GM21619 (cell line): ENCODE results near the gene HOXA5.

Experiments
- ATAC-seq: cut with Tn5 transposase; IDR thresholded peaks from one replicate; pipeline ENCODE4 v1.9.1; 2021; ENCODE audit not compliant: unreplicated experiment

HOXA5 gene

DNA sequence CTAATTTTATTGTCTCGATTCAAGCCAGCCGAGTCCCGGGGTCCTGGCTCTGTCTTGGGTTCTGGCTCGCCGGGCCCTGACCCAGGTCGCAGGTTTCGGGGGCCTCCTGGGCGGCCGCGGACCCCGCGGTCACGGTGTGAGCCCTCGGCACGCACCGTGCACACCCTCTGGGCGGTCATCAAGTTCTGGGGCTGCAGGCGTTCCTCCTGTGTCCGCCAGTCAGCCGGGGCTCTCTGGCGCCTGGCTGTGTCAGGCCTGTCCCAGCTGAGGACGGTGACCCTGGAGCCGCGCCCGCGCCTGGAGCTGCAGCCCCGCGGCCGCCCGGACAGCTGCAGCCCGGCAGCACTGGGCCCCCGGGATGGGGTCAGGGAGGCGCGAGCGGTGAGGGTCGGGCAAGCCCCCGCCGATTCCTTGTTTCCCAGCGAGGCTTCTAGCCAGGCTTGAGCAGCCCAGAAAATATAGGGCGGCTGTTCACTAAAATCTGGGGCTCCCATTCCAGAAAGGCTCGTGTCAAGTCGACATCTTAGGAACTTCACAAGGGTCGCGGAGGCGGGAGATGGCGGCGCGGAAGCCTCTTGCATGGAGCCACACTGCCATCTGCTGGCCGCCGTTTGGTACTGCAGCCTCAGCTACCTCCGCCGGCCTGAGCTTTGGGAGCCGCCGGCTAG is 17.2 kb upstream of the HOXA5 start:
- ATAC-seq = peak; percentile 63

DNA sequence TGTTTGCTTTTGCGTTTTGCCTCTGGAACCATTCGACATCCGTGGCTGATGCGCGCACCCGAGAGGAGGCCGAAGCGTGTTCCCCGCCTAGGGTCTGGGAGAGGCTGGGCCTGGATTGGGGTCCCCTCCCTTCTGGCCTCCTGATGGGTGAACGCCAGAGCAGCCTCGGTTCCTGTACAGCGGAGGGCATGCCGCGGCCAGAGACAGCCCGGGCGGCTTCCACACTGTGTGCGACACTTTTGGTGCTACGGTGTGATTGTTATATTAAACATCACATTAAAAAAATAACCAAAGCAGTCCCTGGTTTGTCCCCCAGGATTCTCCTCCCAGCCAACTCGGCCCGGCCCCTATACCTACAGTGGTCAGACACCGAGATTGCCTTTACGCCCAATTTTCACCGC is 16.7 kb upstream of the HOXA5 start:
- ATAC-seq = no peak

DNA sequence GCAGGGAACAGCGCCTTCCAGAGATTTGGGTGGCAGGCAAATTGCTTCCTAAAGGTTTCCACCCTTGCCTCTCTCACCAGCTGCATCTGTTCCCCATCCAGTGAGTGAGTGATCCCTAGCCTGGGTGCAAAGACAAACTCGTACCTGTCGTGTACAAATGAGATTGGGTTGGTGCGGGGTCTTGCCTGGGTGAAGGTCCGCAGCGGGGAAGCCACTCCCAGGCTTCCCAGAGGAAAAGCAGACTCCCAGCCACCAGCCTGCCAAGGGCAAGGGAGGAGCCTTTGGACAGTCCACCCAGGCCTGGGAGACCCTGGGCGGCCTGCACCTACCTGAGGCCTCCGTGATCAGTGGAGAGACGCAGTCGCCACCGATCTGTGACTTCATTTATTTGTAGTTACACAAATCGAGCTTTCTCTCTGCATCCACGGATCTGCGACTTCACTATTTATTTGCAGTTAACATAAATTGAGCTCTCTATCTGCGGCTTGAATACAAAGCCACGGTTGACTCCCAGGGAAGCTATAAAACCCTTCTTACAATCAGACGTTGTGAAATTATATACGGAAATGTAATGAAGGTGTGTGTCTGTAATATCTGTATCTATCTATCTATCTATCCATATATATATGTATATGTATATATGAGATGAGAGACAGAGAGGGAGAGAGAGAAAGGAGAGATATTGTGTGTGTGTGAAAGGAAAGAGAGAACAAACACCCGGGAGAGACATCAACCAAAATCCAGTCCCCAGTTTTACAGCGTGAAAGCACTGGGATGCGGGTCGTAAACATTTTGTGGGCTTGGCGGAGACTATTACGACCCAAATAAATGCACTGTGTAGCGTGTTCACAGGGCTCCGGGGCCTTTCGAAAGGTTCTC is 16.0 kb upstream of the HOXA5 start:
- ATAC-seq = no peak

DNA sequence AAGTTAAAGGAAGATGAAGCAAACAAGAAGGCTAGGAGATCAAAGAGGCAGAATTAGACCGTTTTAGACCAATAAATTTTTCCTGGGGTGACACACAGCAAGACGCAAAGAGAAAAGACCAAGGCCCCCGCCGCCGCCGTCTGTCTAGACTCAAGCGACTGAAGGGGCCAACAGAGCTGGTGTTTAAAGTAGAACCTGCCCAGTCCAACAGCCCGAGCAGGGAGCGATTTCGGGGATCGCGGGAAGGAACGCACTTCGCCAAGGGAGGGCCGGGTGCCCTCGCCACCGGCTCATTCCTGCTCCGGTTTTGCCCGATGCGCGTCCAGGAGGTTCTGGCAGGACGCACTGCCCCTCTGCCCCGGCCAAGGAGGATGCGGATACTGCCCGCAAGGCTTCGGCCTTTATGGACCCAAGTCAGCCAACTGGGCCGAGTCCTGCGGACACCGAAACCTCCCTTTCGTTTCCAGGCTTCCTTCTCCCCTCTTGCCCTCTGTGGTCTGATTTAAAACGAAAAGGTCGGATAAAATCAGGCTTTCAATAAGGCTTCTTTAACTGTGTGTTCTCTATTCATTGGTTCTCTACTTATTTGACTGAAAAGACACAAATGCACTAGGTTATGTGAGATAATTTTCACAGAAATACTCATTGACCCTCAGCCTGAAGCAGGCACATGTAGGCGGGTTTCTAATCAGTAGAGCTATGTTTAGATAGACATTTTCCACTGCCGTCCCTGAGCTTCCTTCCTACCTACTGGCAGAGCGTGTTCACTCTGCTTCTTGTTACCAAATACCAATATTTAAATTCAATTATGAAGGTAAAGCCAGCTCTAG is 15.2 kb upstream of the HOXA5 start:
- ATAC-seq = no peak

DNA sequence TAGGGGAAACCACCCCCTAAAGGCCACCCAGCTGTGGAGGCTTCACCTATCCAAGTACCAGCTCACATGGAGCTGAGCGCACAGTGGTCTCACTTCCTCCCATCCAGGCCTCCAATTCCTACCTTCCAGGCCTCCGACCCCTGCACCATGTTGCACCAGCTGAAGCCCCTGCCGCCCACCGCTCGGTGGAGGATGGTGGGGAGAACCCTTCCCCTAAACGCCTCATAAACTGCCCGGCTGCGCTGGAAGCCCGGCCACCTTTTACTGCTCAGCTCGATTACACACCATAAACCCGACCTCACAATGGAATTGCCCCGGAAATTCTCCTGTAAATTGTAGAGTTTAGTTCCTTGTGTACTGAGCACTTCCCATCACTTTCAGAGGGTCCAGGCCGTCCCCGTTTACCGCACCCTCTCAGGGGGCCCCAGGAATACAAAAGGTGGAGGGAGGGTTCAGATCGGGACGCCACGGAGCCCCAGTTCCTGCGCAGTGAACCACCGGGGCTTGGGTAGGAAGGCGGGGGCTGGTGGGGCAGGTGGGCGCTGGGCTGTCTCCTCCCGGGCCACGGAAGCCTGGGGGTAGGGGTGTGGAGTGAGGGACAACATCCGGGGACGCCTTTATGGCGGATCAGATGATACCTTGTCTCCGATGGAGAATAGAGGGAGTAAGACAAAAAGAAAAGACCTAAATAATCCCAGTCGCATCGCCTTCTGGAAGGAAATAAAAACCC is 14.4 kb upstream of the HOXA5 start:
- ATAC-seq = no peak

DNA sequence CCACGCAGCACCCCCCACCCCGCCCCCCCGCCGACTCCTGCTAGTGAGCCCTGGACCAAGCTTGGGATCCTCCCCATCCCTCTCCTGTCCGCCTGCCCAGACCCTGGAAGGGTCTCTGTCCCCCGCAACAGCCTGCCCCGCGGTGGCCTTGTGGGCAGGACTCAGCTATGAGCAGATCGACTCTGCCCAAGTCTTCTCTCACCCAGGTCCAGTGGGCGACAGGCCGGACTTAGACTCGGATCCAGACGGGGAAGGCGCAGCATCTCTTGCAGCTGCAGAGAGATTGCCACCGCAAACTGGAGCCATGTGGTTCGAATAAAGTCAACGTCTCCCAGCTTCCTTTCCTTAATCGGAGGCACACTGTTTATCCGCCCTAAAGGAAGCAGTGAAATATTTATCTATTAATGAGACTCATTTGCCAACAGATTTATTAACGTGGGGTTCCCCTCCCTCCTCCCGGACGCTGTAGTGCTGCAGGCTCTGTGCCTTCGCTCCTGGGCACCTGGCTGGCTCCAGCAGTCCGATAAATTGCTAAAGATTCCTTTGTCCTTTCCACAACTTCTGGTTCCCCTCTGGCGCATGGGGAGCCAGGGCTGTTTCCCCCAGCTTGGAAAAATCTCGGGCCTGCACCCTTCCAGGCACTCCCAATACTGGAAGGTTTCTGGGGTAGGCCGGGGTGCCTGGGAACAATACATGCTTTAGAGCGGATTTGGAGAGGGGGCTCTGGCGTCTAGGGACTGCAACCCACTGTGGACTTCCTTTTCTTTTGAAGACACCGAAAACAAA is 13.6 kb upstream of the HOXA5 start:
- ATAC-seq = no peak

DNA sequence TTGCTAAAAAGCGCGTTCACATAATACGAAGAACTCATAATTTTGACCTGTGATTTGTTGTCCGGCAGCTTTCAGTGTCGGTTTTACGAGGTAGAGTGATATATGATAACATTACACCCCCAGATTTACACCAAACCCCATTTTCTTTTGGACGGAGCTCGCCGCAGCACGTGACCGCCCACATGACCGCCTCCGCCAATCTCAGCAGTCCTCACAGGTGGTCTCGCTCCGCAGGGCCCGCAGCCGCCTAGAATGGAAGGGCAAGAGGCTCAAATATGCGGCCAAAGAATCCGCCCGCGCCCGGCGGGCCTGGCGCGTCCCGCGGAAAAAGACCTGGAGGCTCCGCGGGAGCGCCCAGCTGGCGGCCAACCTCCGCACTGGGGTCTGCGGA is 13.0 kb upstream of the HOXA5 start, which contains the start of gene HOXA7:
Gene HOXA7 (minus strand): TSS at position 168 of the 391 bp plus-strand sequence. CDS start 130 bp downstream, at position 38.
- ATAC-seq = no peak

DNA sequence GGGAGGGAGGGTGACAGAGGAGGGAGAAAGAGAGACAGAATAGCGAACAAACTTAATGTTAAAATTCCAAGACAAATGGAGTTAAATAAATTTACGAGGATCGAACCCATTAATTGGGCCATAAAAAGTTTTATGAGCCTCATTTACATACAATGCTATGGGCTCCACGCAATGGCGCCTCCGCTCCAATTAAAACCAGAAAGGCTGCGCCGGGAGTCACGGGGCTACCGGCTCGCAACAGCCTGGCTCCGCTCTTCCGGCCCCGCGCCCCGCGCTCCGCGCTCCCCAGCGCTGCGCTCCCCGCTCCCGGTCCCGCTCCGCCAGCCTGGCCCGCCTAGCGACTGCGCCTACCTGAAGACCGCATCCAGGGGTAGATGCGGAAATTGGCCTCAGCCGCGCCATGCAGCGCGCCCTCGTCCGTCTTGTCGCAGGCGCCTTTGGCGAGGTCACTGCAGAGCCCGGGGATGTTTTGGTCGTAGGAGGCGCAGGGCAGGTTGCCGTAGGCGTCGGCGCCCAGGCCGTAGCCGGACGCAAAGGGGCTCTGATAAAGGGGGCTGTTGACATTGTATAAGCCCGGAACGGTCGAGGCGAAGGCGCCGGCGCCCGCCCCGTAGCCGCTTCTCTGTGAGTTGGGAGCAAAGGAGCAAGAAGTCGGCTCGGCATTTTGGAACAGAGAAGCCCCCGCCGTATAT is 12.5 kb upstream of the HOXA5 start:
- no peak for ATAC-seq

DNA sequence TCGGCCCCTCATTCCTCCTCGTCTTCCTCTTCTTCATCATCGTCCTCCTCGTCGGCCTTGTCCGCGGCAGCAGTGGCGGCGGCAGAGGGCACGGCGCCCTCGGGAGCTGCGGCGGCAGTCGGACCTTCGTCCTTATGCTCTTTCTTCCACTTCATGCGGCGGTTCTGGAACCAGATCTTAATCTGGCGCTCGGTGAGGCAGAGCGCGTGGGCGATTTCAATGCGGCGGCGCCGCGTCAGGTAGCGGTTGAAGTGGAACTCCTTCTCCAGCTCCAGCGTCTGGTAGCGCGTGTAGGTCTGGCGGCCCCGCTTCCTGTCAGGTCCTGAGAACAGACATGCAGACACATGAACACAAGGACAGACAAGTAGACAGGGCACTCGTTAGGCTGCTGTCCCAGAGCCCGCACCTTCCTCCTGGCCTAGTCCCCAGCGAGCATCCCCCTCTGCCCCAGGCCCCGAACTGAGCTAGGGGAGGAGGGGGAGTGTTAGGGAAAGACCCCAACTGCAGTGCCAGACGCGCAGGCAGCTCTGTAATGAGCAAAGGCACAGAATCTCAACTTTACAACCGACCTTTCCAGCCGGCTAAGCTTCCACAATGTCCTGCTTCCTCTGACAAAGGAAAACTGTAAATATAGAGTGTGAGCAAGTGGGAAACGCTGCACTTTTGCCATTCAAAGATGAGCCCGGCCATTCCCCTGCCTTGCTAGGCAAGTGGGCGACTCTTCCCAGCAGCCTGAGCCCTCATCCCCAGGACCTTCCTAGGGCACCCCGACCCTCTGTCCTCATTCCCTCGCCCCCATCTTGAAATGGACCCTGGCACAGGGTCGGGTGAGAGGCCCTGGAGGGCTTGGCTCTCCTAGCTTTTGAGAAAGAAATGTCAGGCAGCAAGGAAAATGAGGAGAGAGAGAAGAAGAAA is 11.7 kb upstream of the HOXA5 start:
- ATAC-seq = no peak

DNA sequence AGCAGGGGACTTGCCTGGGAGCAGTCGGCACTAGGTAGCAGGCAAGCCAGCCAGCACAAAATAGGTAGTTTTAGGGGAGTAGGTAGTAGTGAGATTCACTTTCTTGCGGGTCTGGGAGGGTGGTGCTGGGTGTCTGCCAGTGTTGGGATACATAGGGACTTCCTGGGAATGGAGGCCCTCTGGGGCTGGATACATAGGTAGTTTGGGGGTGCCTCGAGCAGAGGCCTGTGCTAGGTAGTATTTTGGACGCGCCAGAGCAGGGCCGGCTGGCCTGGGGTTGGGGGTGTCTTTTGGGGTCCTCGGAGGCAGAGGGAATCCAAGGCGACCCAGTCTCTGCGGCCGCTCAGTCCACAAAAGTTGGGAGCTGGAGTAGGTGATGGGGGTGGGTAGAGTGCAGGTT is 10.9 kb upstream of the HOXA5 start:
- ATAC-seq = no peak

DNA sequence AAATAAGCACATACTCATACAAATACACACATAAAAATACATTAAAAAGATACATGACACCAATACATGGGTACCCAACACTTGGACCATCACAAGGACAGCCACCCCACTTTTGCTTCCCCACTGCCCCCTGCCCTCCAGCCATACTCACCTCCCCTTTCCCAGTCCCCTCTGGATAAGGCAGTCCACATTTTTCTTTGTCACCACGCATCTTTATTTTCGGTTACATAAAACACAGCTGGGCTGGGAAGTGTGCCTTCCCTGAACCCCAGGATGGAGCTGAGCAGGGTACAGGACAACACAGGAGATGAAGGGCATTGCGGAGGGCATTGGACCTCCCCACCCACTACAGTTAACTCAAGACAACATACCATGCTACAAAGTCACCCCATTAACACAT is 10.0 kb upstream of the HOXA5 start:
- no peak for ATAC-seq

DNA sequence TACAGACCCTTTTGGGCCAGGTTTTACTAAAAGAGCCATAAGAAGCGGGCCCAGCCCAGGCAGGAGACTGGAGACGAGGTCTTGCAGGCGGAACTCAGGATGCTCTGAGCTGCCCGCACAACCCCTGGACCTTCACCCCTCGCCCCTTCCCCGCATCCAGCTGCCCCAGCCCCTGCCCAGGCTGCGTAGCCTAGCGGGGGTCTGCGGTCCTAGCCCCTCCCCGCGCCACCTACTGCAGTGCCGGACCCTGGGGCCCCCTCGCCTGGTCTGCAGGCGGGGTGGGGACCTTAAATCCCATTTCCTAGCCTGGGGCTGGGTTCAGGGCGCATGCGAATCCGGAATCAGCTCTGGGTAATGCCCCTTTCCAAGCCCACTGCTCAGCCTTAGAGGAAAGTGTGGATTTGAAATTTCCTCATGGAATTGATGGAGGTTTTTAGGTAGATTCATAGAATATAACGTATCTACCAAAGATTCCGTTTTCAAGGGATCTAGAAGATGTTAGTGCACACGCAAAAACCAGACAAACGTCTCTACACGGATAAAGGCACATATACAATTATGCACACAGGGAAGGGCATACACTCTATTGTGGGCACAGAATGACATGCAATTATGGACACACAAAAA is 9.4 kb upstream of the HOXA5 start:
- ATAC-seq = no peak

DNA sequence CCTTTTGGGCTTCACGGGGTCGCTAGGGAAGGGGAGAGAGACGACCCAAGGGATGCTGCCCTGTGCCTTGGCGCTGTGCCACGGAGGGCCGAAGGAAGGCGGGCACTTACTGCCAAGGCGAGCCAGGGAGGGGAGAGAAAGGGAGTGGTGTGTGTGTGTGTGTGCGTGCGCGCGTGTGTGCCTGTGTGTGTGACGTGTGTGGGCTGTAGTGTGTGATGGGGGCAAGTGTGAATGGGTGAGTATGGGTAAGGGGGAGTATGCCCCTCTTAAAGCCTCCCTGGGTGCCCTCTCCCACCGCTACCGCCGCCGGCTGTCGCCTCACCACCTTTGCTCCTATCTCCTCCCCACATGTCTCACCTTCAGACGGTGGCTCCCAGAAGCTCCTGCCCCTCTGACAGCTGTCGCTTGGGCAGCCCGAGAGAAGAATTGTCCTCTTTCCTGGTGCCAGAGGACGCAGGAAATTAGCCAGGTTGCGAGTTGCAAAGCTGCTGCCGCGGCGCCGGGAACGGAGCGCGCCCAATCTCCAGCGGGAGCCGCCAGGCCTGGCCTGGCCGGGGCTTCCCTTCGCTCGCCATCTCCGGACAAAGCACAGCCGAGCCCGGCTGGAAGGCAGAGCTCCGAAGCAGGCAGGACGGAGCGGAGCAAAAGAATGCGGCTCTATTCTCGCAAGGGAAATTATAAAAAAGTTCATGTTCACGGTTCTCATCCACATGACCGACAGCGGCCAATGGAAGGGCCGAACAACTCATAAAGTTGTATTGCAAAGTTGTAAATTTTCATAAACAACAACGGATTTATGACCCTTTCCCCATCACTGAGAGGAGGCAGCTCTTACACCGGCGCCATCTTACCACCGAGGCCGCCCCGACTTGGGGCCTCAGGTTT is 8.7 kb upstream of the HOXA5 start, which contains the start of gene HOXA3:
Gene HOXA3 (minus strand): TSS at position 653 of the 885 bp plus-strand sequence. CDS start 41,943 bp downstream, outside the sequence.
- ATAC-seq = no peak

DNA sequence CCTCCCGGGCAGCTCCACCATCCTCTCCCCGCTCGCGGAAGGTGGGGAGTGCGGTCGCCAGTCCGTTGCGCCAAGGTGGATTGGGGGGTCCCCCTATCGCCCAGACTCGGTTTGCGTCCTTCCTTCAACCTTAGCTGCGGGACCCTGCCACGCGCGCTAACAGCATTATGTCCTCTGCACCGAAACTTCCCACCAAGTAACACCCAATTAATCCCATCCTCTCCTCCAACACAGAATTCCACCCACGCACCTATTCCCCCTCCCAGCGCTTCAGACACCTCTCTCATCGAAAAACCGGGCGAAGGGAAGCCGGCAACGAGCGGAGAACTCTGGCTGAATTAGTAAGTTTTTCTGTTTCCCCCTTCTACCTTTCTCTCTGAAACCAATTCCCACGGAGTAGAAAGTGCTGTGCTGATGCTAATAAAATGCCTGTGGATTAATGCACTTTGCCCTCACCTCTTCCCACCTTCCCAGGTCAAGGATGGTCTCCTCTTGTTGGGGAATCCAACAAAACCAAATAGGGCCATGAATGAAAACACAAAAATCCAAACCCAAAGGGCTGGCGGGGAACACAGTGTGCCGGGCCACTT is 8.0 kb upstream of the HOXA5 start:
- no peak for ATAC-seq

DNA sequence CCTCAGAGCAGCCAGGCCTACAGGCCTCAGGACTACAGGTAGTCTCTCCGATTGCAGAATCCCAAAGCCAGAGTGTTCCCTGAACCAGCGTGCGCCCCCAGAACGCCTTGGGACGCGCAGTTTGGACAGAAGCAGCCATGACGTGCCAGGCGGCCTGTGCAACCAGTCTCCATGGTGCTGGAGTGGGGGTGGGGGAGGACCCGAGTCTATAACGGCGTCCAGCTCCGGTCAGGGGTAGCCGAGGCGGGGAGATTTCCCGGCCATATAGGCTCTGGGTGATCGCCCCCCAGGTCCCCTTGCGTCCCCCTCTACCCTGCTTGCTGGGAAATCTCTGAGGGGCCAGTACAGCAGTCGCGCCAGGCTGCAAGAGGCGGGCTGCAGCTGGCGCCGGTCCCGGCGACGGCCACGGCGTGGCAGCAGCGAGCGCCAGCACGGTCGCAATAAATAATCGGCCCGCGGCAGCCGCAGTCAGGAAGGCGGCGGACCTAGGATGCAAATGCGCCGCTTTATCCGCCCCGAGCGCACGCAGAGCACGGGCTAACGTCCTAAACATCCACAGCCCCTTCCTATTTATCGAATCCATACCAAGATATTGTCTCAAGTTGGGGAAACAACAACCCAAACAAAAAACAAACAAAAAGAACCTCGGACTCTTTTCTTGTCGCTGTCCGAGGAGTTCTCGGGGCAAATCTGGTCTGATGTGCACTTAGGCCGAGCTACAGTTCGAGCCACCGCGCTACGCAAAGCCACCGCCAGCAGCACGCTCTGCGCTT is 7.3 kb upstream of the HOXA5 start:
- ATAC-seq = peak; percentile 77
